SK-N-MC (cell line): ENCODE results near the gene MARVELD3.

Experiments used
- EZH2 ChIP-seq: fragments of 200-600 bp; sonication (generic); IDR thresholded peaks from one replicate; pipeline ENCODE4 v1.6.1; 2017; ENCODE audit warnings: antibody characterized with exemption
- FOXP2 ChIP-seq: optimal IDR thresholded peaks from 2 replicates; pipeline ENCODE3; 2011; ENCODE audit warnings: mild to moderate bottlenecking, moderate library complexity; ENCODE audit not compliant: insufficient read depth; ENCODE audit errors: extremely low read length, control extremely low read depth
- POLR2AphosphoS5 ChIP-seq: IDR thresholded peaks from 2 replicates; pipeline ENCODE4 v1.6.1; 2012; ENCODE audit warnings: mild to moderate bottlenecking, low read depth, low read length, borderline replicate concordance

- no peak for TF ChIP-seq EZH2
- TF ChIP-seq POLR2AphosphoS5, result no peak
- TF ChIP-seq FOXP2, result no peak
These were observed 41.1 kb downstream of the MARVELD3 start for GRCh38 chr16:71666928-71667707.
